Activated B cell treated with CpG ODN at 0.5 μM for 24 hours (primary cell): ENCODE data around the gene MYO5B. TPM values are rescaled to one million over a fixed set of nuclear protein-coding genes. Genes with fewer than 3 reads are reported as not detected.

Experiments used
- ATAC-seq: fragments of 200-7000 bp; cut with Tn5 transposase; one replicate; pipeline ENCODE4 v1.10.0; 2021; ENCODE audit warnings: low read depth, mild to moderate bottlenecking, moderate library complexity
- CTCF ChIA-PET: fragments of 350-600 bp; sonication (Branson Sonifier 250); formaldehyde crosslinking; loops from one replicate; lab custom pipeline; 2021; ENCODE audit warnings: antibody characterized with exemption; lab: Charles Lee
- POLR2A ChIA-PET: fragments of 350-600 bp; sonication (Branson Sonifier 250); formaldehyde crosslinking; loops from one replicate; lab custom pipeline; 2021; ENCODE audit warnings: antibody characterized with exemption; lab: Charles Lee
- DNase-seq: peaks from one replicate; pipeline ENCODE4 v3.0.0; 2022
- H3K27ac Mint-ChIP-seq: one replicate; pipeline ENCODE4 v1.8.0; 2020; ENCODE audit warnings: mixed read lengths
- H3K27me3 Mint-ChIP-seq: one replicate; pipeline ENCODE4 v1.8.0; 2021; ENCODE audit warnings: mixed read lengths
- H3K36me3 Mint-ChIP-seq: one replicate; pipeline ENCODE4 v1.8.0; 2021; ENCODE audit warnings: low read depth, mixed read lengths
- H3K4me1 Mint-ChIP-seq: one replicate; pipeline ENCODE4 v1.8.0; 2021; ENCODE audit warnings: mixed read lengths
- H3K4me3 Mint-ChIP-seq: one replicate; pipeline ENCODE4 v1.8.0; 2020; ENCODE audit warnings: mild to moderate bottlenecking, mixed read lengths
- H3K9me3 Mint-ChIP-seq: one replicate; pipeline ENCODE4 v1.8.0; 2020; ENCODE audit warnings: mixed read lengths
- intact Hi-C: fragments of 100-400 bp; cut with micrococcal nuclease; formaldehyde crosslinking; loops from one replicate; pipeline ENCODE4 v1.15.1; 2024
- total RNA-seq: library from RNA; stranded (reverse); gene quantifications from 2 replicates; pipeline ENCODE4 v1.2.3, GENCODE V29; 2022
- TF ChIP-seq, protein P1 (sequence below): fragments of 200-600 bp; IDR thresholded peaks from one replicate; pipeline ENCODE4 v1.8.0; 2022; ENCODE audit warnings: antibody characterized with exemption, mild to moderate bottlenecking

MYO5B gene
- total RNA-seq, 1 donor from 2014 or later: 0.49 TPM

DNA sequence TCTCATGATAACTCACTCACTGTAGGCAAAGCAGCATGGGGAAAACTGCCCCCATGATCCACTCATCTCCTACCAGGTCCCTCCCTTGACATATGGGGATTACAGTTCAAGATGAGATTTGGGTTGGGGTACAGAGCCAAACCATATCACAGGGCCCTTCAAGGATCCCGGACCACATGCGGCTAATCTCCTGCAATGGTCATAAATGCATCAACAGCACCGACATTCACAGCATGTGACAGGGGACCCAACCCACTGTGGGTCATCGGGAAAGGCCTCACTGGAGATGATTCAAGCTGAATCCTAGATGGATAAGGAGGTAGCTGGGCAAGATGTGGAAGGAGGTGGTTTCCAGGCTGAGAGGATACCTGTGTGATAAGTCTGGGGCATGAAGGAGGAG, 129.4 kb downstream of the MYO5B start:
- Mint-ChIP-seq H3K27ac (no peak overlapping the region), H3K27me3 (peaks cover 29% of the 10 kb centered on the region), H3K36me3 (no peaks in the 10 kb centered on the region), H3K9me3 (no peaks in the 10 kb centered on the region), H3K4me1 (no peaks in the 10 kb centered on the region), H3K4me3 (no peak overlapping the region)
- TF ChIP-seq, protein P1, sequence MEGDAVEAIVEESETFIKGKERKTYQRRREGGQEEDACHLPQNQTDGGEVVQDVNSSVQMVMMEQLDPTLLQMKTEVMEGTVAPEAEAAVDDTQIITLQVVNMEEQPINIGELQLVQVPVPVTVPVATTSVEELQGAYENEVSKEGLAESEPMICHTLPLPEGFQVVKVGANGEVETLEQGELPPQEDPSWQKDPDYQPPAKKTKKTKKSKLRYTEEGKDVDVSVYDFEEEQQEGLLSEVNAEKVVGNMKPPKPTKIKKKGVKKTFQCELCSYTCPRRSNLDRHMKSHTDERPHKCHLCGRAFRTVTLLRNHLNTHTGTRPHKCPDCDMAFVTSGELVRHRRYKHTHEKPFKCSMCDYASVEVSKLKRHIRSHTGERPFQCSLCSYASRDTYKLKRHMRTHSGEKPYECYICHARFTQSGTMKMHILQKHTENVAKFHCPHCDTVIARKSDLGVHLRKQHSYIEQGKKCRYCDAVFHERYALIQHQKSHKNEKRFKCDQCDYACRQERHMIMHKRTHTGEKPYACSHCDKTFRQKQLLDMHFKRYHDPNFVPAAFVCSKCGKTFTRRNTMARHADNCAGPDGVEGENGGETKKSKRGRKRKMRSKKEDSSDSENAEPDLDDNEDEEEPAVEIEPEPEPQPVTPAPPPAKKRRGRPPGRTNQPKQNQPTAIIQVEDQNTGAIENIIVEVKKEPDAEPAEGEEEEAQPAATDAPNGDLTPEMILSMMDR: no peak
- ChIA-PET CTCF (no interaction called here), POLR2A (no interaction called here)
- intact Hi-C loops: no loop called here
- no peak for ATAC-seq
- no peak for DNase-seq

DNA sequence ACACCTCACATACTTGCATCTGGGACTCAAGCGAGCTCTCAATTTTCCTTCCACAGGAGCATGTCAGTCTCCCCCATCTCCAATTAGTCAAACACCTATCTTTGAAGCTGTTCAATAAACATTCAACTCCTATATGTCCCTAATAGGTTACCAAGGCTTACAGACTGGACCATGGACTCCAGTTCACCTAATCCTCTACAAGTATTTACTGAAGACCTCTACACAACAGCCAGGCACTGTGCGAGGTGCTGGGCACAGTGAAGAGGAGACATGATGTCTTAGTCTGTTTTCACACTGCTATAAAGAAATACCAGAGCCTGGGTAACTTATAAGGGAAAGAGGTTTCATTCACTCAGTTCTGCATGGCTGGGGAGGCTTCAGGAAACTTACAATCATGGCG, 129.9 kb downstream of the MYO5B start:
- CTCF ChIA-PET: no interaction called here
- POLR2A ChIA-PET: no interaction called here
- Mint-ChIP-seq H3K27ac (no peak overlapping the region), H3K4me1 (no peaks in the 10 kb centered on the region), H3K9me3 (no peaks in the 10 kb centered on the region), H3K27me3 (peaks cover 27% of the 10 kb centered on the region), H3K4me3 (no peak overlapping the region), H3K36me3 (no peaks in the 10 kb centered on the region)
- TF ChIP-seq, protein P1: no peak
- intact Hi-C loops: no loop called here
- ATAC-seq: no peak
- no peak for DNase-seq

DNA sequence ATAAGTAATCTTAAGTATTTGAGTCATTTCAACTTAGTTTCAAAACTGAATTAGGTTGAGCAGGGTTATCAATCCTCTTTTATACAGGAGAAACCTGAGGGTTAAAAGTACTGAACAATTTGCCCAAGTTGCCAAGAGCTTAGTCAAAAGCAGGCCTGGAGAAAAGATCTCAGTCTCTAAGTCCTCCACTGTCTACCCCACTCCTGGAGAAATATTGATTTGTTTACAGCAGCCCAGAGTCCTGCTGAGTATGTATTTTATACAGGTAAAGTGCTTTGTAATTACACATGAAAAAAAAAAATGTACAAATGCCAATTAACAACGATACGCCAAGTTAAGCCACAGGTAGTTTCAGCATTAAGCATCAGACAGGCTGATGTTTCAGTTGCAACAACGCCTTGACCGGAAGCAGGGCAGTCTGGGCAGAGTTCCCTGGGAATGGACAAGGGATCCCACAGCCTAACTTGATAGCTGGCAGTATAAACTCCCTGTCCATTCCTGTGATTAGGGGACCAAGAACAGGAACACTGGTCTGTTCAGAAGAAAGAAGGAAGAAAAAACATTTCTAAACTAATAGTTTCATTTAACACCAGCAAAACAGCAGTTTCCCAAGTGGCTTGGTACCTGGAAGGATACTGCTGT, 132.9 kb downstream of the MYO5B start:
- Mint-ChIP-seq H3K9me3 (no peaks in the 10 kb centered on the region), H3K4me1 (no peaks in the 10 kb centered on the region), H3K27me3 (peaks cover 26% of the 10 kb centered on the region), H3K36me3 (no peaks in the 10 kb centered on the region), H3K27ac (no peak overlapping the region), H3K4me3 (no peak overlapping the region)
- ChIA-PET CTCF (no interaction called here), POLR2A (no interaction called here)
- TF ChIP-seq, protein P1: no peak
- no peak for ATAC-seq
- DNase-seq: no peak
- intact Hi-C loops: no loop called here

DNA sequence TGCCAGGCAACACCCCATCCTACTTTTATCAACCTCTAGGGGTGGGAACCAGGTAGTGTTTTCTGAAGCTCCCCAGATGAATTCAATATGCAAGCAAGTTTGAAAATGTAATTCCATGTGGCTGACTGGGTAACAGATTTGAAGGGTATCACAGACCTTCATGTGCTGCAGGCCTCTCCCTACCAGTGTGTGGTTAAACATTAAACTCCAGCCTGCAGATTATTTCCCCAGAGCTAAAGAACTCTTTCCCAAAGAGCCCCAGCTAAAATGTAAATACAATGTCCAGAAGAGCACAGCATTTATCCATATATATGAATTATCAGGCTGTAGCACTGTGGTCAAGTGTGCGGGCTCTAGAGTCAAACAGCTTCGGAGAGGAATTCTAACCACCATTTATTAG, 134.1 kb downstream of the MYO5B start:
- intact Hi-C loops: no loop called here
- no peaks in the 10 kb centered on the region for H3K36me3 Mint-ChIP-seq
- no peak overlapping the region for H3K27ac Mint-ChIP-seq
- H3K27me3 Mint-ChIP-seq: peaks cover 26% of the 10 kb centered on the region
- ATAC-seq (no peak), DNase-seq (no peak)
- H3K4me3 Mint-ChIP-seq: no peak overlapping the region
- ChIA-PET POLR2A (no interaction called here), CTCF (no interaction called here)
- TF ChIP-seq, protein P1: no peak
- H3K9me3 Mint-ChIP-seq: no peaks in the 10 kb centered on the region
- H3K4me1 Mint-ChIP-seq: no peaks in the 10 kb centered on the region

DNA sequence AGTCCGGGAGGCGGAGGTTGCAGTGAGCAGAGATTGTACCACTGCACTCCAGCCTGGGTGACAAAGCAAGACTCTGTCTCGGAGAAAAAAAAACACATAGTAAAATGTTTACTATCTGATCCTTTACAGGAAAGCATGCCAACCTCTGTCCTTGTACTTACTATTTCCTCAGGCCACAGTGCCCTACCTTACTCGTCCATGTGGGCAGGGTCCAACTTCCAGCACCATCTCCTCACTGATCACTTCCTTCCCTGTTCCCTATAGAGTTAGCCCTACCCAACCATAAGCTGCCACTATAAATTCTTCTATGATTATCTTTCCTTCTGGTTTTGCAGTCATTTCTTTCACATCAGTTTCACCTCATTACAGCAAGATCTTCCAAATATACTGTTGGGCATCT, 136.2 kb downstream of the MYO5B start:
- H3K4me1 Mint-ChIP-seq: no peaks in the 10 kb centered on the region
- intact Hi-C loops: no loop called here
- peaks cover 13% of the 10 kb centered on the region for H3K27me3 Mint-ChIP-seq
- ChIA-PET POLR2A (no interaction called here), CTCF (no interaction called here)
- no peak overlapping the region for H3K27ac Mint-ChIP-seq
- TF ChIP-seq, protein P1: no peak
- no peaks in the 10 kb centered on the region for H3K36me3 Mint-ChIP-seq
- H3K4me3 Mint-ChIP-seq: no peak overlapping the region
- no peaks in the 10 kb centered on the region for H3K9me3 Mint-ChIP-seq
- DNase-seq (no peak), ATAC-seq (no peak)
